Testis (tissue), 3 donors: ENCODE measurements around the gene MTMR6. TPM values are rescaled to one million over a fixed set of nuclear protein-coding genes. Genes with fewer than 3 reads are reported as not detected.

Source experiments
- DNase-seq: peaks from one replicate; pipeline ENCODE4 v3.0.0-alpha.2; 2019
- H3K27ac ChIP-seq, 2 donors: fragments of 200-600 bp; sonication (generic); one replicate each; pipeline ENCODE4 v1.5.1; 2019
- H3K27me3 ChIP-seq: fragments of 200-600 bp; sonication (generic); one replicate; pipeline ENCODE4 v1.5.1; 2019
- H3K36me3 ChIP-seq: fragments of 200-600 bp; sonication (generic); one replicate; pipeline ENCODE4 v1.5.1; 2017; ENCODE audit warnings: low read depth; ENCODE audit errors: missing control alignments
- H3K4me1 ChIP-seq: fragments of 200-600 bp; sonication (generic); one replicate; pipeline ENCODE4 v1.5.1; 2019
- H3K4me3 ChIP-seq, 2 donors: fragments of 200-600 bp; sonication (generic); one replicate each; pipeline ENCODE4 v1.5.1; 2017 to 2019
- H3K9me3 ChIP-seq: fragments of 200-600 bp; sonication (generic); one replicate; pipeline ENCODE4 v1.5.1; 2017
- POLR2A ChIP-seq: fragments of 450-650 bp; IDR thresholded peaks from one replicate; pipeline ENCODE4 v1.6.1; 2017; ENCODE audit warnings: antibody characterized with exemption, mild to moderate bottlenecking, moderate library complexity
- WGBS, 2 donors: methylation state at CpG; one replicate each; pipeline ENCODE4 v1.1.5; 2018; 5-methylcytosine and 5-hydroxymethylcytosine counted together
- intact Hi-C: fragments of 100-400 bp; cut with DNase I; formaldehyde crosslinking; loops from one replicate; pipeline ENCODE4 v1.15.1; 2023; ENCODE audit warnings: low total_unique reads
- polyA plus RNA-seq: library from polyadenylated mRNA; stranded (reverse); fragments of 350-450 nt; fragmentation: Illumina TruSeq; extraction: RNeasy Lipid Tissue Mini Kit (QIAGEN cat#74804); gene quantifications from one replicate; pipeline ENCODE4 v1.2.3, GENCODE V29; 2014; ENCODE audit warnings: low read depth, low replicate concordance; ENCODE audit not compliant: insufficient read depth
- total RNA-seq, 2 donors: library from RNA; depleted of rRNA; stranded (reverse); fragments of >200 nt; gene quantifications; one replicate each; pipeline ENCODE4 v1.2.3, GENCODE V29; 2016
- TF ChIP-seq, protein P1 (sequence below), 3 experiments: fragments of 450-650 bp in 2 of 3; fragments of 200-600 bp in 1 of 3; sonication (generic) in 1 of 3; IDR thresholded peaks; one replicate each; pipeline ENCODE4 v1.5.1; 2016 to 2019; ENCODE audit warnings: antibody characterized with exemption in 3 of 3, mild to moderate bottlenecking in 2 of 3, moderate library complexity in 1 of 3

MTMR6 gene
- total and polyA plus RNA-seq, 3 donors from 2014 or later = 23.2 to 46.1 (median 24.0) TPM

DNA sequence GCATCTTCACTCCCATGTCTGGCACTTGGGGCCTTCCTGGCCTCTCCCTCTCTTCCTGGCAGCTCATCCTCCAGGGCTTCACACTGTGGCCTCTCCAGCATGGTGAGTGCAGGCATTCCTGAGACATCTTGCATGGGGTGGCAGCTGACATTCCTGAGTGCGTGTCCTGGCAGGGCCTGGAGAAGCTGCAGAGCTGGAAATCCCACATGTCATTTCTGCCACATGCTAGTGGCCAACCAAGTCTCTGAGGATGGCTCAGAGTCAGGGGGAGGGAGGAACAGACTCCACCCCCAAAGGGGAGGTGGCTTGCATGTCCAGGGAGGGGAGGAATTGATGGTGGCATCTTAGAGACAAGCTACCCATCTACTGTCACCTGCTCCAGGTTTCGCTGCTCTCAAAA lies 73.6 kb downstream of the MTMR6 start:
- intact Hi-C loops = no loop called here
- no peak for TF ChIP-seq POLR2A
- TF ChIP-seq, protein P1, sequence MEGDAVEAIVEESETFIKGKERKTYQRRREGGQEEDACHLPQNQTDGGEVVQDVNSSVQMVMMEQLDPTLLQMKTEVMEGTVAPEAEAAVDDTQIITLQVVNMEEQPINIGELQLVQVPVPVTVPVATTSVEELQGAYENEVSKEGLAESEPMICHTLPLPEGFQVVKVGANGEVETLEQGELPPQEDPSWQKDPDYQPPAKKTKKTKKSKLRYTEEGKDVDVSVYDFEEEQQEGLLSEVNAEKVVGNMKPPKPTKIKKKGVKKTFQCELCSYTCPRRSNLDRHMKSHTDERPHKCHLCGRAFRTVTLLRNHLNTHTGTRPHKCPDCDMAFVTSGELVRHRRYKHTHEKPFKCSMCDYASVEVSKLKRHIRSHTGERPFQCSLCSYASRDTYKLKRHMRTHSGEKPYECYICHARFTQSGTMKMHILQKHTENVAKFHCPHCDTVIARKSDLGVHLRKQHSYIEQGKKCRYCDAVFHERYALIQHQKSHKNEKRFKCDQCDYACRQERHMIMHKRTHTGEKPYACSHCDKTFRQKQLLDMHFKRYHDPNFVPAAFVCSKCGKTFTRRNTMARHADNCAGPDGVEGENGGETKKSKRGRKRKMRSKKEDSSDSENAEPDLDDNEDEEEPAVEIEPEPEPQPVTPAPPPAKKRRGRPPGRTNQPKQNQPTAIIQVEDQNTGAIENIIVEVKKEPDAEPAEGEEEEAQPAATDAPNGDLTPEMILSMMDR (IDR thresholded peaks at IDR 0.05) = no peak
- Histone ChIP-seq H3K36me3 (no peaks in the 10 kb centered on the region), H3K27me3 (no peaks in the 10 kb centered on the region), H3K9me3 (no peaks in the 10 kb centered on the region), H3K4me3 (no peak overlapping the region), H3K4me1 (no peaks in the 10 kb centered on the region), H3K27ac (no peak overlapping the region)
- DNase-seq = no peak
- WGBS, 2 donors = 84 to 100% methylated on average over 2 of the region's 2 CpGs

DNA sequence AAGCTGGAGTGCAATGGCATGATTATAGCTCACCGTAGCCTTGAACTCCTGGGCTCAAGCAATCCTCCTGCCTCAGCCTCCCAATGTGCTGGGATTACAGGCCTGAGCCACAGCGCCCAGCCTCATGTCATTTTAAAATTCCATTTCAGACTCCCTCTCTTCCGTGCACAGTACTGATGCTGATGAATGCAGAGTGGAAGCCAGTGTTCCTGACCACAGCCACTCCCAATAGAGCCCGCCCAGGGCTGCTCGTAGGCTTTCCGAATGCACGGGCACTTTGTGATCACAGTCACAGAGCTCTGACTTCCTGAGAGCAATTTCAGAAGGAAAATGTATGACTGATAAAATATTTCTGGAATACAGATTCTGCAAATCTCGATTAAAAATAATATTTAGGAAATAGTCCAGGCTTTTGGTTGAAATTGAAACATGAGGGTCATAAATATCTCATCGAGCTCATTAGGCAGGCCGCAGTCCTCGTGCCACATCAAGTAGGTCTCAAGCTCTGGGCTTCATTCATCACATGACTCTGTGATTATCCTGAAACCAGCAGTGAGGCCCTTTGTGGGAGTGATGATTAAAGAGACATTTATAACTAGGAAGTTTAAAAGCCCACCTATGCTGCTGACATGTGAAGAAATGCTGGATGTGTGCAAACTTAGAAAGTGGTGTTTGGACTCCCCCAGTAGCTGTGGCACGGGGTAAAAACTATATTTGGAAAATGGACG lies 76.3 kb downstream of the MTMR6 start:
- DNase-seq = no peak
- no peaks in the 10 kb centered on the region for H3K36me3 ChIP-seq
- no peaks in the 10 kb centered on the region for H3K9me3 ChIP-seq
- no peak for TF ChIP-seq POLR2A
- TF ChIP-seq, protein P1 (IDR thresholded peaks at IDR 0.05) = no peak
- H3K4me3 ChIP-seq = no peak overlapping the region
- H3K27me3 ChIP-seq = no peaks in the 10 kb centered on the region
- H3K4me1 ChIP-seq = no peaks in the 10 kb centered on the region
- WGBS, 2 donors = 79 to 81% methylated on average over 13 of the region's 13 CpGs
- intact Hi-C loops = no loop called here
- H3K27ac ChIP-seq = no peak overlapping the region

DNA sequence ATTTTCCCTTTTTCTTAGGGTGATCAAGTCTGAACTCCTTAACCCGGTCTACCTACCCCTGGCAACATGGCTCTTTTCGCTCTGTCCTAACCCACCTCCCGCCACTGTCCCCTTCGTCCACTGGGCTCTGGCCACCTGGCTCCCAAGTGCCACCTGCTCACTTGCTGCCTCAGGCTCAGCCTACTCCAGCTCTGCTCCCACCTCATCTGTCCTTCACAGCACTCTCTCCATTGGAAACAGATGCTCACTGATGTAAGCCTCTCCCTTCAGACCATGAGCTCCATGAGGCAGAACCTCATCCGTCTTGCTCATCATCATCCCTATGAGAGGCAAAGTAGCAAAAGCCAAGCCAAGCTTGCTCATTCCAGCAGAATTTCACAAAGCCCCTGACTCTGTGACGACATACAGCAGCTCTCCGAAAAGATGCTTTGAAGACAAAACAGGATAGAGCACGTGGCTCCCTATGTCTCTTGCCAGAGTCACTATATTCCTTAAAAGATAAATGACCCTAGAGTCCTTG lies 79.9 kb downstream of the MTMR6 start:
- TF ChIP-seq, protein P1 (IDR thresholded peaks at IDR 0.05) = no peak
- TF ChIP-seq POLR2A = no peak
- Histone ChIP-seq H3K27me3 (no peaks in the 10 kb centered on the region), H3K27ac (no peak overlapping the region), H3K9me3 (no peaks in the 10 kb centered on the region), H3K4me1 (no peaks in the 10 kb centered on the region), H3K4me3 (no peak overlapping the region), H3K36me3 (no peaks in the 10 kb centered on the region)
- 87 to 94% methylated on average over 8 of the region's 8 CpGs for WGBS, 2 donors
- DNase-seq = no peak
- intact Hi-C loops = no loop called here

DNA sequence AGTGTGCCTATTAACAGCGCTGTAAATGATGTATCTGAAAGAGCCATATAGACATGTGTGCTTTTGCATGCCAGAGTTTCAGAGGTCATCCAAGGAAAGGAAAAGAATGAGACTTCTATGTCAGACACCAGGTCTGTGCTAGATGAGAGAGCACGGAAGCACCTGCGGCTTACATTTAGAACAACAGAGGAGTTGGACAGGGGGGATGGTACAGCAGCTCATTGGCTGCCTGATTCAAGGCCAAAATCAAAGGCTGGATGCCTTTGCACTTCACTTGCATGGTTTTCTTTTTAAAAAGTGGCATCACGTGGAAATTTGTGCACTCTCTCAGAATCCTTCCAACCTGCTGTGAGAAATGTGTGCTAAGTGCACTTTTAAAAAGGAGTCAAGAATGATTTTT lies 82.4 kb downstream of the MTMR6 start:
- Histone ChIP-seq H3K4me1 (no peaks in the 10 kb centered on the region), H3K27me3 (no peaks in the 10 kb centered on the region), H3K36me3 (no peaks in the 10 kb centered on the region), H3K4me3 (no peak overlapping the region), H3K9me3 (no peaks in the 10 kb centered on the region), H3K27ac (no peak overlapping the region)
- no peak for DNase-seq
- TF ChIP-seq POLR2A = no peak
- TF ChIP-seq, protein P1 (IDR thresholded peaks at IDR 0.05) = no peak
- intact Hi-C loops = no loop called here
- WGBS, 2 donors = 77% methylated on average over 4 of the region's 4 CpGs
